ENCODE results near the gene NUTM2G.
"Not testable (repeated sequence)": the region's sequence is repeated elsewhere in the genome, so short reads cannot be mapped to it uniquely, and the experiment has no call there.

The NUTM2G gene

DNA sequence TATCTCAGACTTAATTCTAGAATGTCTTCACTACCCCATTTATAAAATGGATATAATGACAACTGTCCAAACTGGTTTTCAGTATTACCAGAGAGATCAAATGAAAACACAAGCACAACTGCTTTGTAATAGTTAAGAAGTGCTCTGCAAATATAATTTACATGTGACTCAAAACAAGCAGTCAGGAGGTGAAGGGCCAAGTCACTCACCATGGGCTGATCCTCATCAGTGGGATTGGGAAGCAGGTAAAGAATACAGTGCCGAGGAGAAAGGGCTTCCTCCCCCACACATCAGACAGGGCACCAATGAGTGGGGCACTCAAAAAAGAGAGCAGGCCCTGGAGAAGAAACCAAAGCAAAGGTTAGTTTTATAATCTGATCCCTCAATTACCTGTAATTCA lies 20.7 kb downstream of the NUTM2G start:
- DNase-seq: not testable (repeated sequence)

DNA sequence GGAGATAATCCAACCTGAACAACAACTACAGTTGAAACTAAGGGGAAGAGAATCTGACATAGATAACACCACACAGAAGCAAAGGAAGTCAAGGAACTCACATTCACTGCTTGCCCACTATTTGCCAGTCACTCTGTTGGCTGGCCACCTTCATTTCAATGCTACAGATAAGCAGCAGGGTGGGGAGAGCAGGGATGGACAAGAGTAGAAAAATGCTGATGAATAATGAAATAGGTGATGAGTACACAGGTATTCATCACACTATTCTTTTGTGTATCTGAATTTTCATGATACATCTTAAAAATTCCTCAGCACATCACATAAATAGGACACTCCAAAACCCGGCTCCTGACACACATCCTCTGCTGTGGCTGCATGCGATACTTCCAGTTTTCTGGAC lies 21.9 kb downstream of the NUTM2G start:
- DNase-seq: not testable (repeated sequence)

DNA sequence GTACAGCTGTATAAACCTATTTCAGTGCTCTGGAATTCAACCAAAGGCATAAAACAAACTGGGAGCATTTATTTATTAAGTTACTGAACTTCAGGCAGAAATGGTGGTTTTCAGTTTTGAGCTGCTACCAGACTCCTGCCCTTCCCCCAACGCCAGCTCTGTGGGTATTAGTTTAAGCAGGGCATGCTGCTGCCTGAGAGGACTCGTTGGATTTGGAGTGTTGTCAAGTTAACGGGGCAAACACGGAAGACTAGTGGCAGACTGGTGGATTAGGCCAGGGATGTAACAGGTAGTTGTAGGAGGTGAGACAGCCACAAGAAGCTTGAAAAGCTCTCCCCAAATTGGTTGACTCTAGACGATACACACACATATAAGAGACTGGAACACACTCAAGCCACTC lies 38.9 kb downstream of the NUTM2G start:
- peak; percentile 7 for DNase-seq

DNA sequence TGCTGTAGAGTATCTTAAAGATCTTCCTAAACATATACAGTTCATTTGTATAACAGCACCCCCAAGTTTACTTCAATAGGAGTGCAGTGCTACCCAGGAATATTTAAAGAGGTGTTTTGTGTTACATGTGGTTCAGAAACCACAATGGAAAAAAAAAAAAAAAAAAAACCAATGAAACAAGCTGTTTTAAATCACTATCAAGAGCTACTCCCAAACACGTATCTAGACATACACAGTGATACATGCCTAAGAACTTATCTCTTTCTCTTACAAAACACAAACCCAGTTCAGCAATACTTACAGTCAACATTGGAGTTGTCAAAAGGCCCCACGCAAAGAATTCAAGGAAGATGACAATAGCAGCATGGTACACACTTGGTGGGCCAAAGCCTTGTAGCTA lies 43.9 kb downstream of the NUTM2G start:
- DNase-seq: not testable (repeated sequence)

DNA sequence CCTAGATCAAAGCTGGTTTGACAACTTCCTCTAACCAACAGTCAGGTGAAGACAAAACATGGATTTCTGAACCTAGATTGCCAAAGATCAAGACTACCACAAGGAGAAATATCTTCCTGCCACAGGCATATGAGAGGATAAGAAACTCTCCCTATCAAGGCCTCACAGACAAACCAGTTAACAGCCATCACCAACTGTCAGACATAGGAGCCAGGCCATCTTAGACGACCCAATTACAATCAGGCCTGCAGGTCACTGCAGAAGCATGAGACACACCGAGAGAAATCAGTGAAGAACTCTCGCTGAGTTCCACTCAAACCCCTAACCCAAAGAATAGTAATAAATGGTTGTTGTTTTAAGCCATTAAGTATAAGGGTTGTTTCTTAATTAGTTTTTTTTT lies 45.4 kb downstream of the NUTM2G start:
- not testable (repeated sequence) for DNase-seq

DNA sequence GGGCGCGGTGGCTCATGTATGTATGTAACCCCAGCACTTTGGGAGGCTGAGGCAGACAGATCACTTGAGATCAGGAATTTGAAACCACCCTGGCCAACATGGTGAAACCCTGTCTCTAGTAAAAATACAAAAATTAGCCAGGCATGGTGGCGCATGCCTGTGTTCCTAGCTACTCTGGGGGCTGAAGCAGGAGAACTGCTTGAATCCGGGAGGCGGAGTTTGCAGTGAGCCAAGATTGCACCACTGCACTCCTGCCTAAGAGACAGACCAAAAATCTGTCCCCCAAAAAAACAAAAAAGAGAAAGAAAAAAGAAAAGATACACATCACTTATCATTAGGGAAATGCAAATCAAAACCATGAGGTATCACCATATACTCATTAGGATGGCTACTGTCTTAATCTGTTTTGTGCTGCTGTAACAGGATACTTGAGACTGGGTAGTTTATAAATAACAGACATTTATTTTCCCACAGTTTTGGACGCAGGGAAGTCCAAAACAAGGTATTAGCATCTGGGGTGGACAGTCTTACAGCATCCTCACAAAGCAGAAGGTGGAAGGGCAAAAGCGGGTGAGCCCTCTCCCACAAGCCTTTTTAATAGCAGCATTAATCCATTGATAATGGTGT lies 55.0 kb downstream of the NUTM2G start:
- not testable (repeated sequence) for DNase-seq

DNA sequence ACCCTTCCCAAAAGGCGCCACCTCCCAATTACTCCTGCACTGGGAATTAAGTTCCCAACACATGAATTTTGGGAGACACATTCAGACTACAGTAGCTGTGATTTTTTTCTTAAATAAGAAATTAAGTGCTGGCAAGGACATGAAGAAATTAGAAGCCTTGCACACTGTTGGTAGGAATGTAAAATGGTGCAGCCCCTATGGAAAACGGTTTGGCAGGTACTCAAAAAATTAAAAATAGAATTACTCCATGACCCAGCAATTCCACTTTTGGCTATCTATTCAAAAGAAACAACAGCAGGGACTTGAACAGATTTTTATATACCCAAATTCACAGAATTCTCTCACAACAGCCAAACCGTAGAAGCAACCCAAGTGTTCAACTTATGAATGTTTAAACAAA lies 55.5 kb downstream of the NUTM2G start:
- DNase-seq: not testable (repeated sequence)

DNA sequence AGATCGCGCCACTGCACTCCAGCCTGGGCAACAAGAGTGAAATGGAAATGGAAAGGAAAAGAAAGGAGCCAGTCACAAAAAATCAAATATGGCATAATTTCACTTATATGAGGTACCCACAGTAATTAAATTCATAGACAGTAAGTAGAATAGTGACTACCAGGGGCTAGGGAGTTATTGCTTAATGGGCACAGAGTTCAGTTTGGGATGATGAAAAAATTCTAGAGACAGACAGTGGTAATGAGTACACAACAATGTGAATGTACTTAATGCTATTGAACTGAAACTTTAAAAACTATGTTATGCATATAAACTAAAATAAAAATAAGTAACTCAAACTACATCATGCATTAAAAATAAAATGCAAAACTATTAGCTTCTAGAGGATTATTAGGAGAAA lies 56.2 kb downstream of the NUTM2G start:
- not testable (repeated sequence) for DNase-seq

All from NCI-H2171 treated with DMSO at 0.1 percent for 48 hours (cell line).